Endothelial cell of umbilical vein (primary cell): ENCODE results near the gene KCNMA1. TPM values are rescaled to one million over a fixed set of nuclear protein-coding genes. Genes with fewer than 3 reads are reported as not detected.

Experiments
- BruUV-seq: library from RNA; stranded (reverse); fragments of 400-500 nt; replicated peaks from 2 replicates; lab custom pipeline; 2021; lab: Mats Ljungman, UMichigan
- CTCF ChIA-PET: fragments of 300-600, 350-600 bp; sonication (Branson Sonifier 250); formaldehyde crosslinking; loops from one replicate; lab custom pipeline; 2021; ENCODE audit warnings: antibody characterized with exemption, inconsistent platforms; lab: Charles Lee
- POLR2A ChIA-PET: fragments of 300-600, 350-600 bp; sonication (Branson Sonifier 250); formaldehyde crosslinking; loops from one replicate; lab custom pipeline; 2021; ENCODE audit warnings: antibody characterized with exemption, inconsistent platforms; lab: Charles Lee
- DNase-seq: peaks from one replicate; pipeline ENCODE4 v3.0.0-alpha.2; 2011; ENCODE audit warnings: low read depth, low spot score
- FAIRE-seq: peaks from 2 replicates; lab custom pipeline; 2011; peaks lifted over from hg19 to GRCh38; lab: Jason Lieb, UNC
- H2AFZ ChIP-seq: 2 replicates; pipeline ENCODE4 v1.6.0; 2012; ENCODE audit warnings: low read depth, low read length, control low read depth, inconsistent platforms
- H3K27ac ChIP-seq: 2 replicates; pipeline ENCODE4 v1.5.1; 2011; ENCODE audit warnings: low read depth, mild to moderate bottlenecking, control low read depth, low read length, moderate library complexity; ENCODE audit not compliant: insufficient read depth
- H3K27me3 ChIP-seq, 2 experiments: 2 replicates each; pipeline versions ENCODE4 v1.6.0 to v1.6.1; 2011; ENCODE audit warnings: low read length in 2 of 2, mixed read lengths in 1 of 2; ENCODE audit not compliant: control insufficient read depth in 2 of 2, insufficient read depth in 2 of 2
- H3K36me3 ChIP-seq, 2 experiments: 2 replicates in 1 of 2; 3 replicates in 1 of 2; pipeline ENCODE4 v1.5.1; 2011; ENCODE audit warnings: low read length in 2 of 2, mild to moderate bottlenecking in 1 of 2, moderate library complexity in 1 of 2; ENCODE audit not compliant: control insufficient read depth in 2 of 2, insufficient read depth in 2 of 2; ENCODE audit errors: extremely low read depth in 1 of 2
- H3K4me1 ChIP-seq: 3 replicates; pipeline ENCODE4 v1.5.1; 2011; ENCODE audit warnings: mild to moderate bottlenecking, low read length; ENCODE audit not compliant: control insufficient read depth, insufficient read depth; ENCODE audit errors: extremely low read depth
- H3K4me2 ChIP-seq: 2 replicates; pipeline ENCODE4 v1.6.1; 2011; ENCODE audit warnings: low read length, control low read depth, mixed read lengths; ENCODE audit not compliant: insufficient read depth
- H3K4me3 ChIP-seq, 3 experiments: fragments of 200-600 bp in 1 of 3; sonication (generic), shearing (Covaris generic) in 1 of 3; replicated peaks in 1 of 3; 2 replicates each; pipeline ENCODE4 v1.5.1; 2011 to 2016; ENCODE audit warnings: control low read depth in 3 of 3, low read length in 3 of 3, mild to moderate bottlenecking in 2 of 3, inconsistent platforms in 1 of 3, low read depth in 1 of 3, moderate library complexity in 1 of 3; ENCODE audit not compliant: insufficient read depth in 1 of 3
- H3K79me2 ChIP-seq: 2 replicates; pipeline ENCODE4 v1.6.0; 2012; ENCODE audit warnings: low read length, inconsistent platforms; ENCODE audit not compliant: control insufficient read depth, insufficient read depth
- H3K9ac ChIP-seq: replicated peaks from 2 replicates; pipeline ENCODE3; 2011; ENCODE audit warnings: low read length, control low read depth; ENCODE audit not compliant: insufficient read depth; ENCODE audit errors: extremely low read depth
- H3K9me1 ChIP-seq: replicated peaks from 3 replicates; pipeline ENCODE4 v1.6.0; 2011; ENCODE audit warnings: mild to moderate bottlenecking, low read length; ENCODE audit not compliant: control insufficient read depth, insufficient read depth; ENCODE audit errors: extremely low read depth
- H3K9me3 ChIP-seq: replicated peaks from 2 replicates; pipeline ENCODE4 v1.5.1; 2012; ENCODE audit warnings: low read length, inconsistent platforms; ENCODE audit not compliant: control insufficient read depth, insufficient read depth
- H4K20me1 ChIP-seq: replicated peaks from 2 replicates; pipeline ENCODE3; 2011; ENCODE audit warnings: mild to moderate bottlenecking, low read length; ENCODE audit not compliant: control insufficient read depth, insufficient read depth; ENCODE audit errors: extremely low read depth
- CTCF ChIP-seq, 2 donors: IDR thresholded peaks; 1 replicate in 1 of 2; 2 replicates in 1 of 2; pipeline ENCODE4 v1.5.1; 2011; ENCODE audit warnings: low read length in 2 of 2, mild to moderate bottlenecking in 2 of 2, moderate library complexity in 2 of 2, control low read depth in 1 of 2, inconsistent platforms in 1 of 2, low read depth in 1 of 2; ENCODE audit not compliant: insufficient read depth in 1 of 2; ENCODE audit errors: extremely low read depth in 1 of 2
- EZH2 ChIP-seq: IDR thresholded peaks from 2 replicates; pipeline ENCODE4 v1.6.1; 2012; ENCODE audit warnings: borderline replicate concordance, low read depth, mild to moderate bottlenecking, moderate library complexity, low read length, inconsistent platforms; ENCODE audit not compliant: severe bottlenecking
- FOS ChIP-seq: IDR thresholded peaks from 2 replicates; pipeline ENCODE4 v1.6.1; 2011; ENCODE audit warnings: mild to moderate bottlenecking, low read length, moderate library complexity, borderline replicate concordance; ENCODE audit not compliant: insufficient read depth
- GATA2 ChIP-seq: IDR thresholded peaks from 2 replicates; pipeline ENCODE4 v1.7.0; 2011; ENCODE audit warnings: low read depth, mild to moderate bottlenecking, moderate library complexity, mixed read lengths, low read length; ENCODE audit not compliant: insufficient read length, insufficient read depth
- JUN ChIP-seq: IDR thresholded peaks from 2 replicates; pipeline ENCODE4 v1.6.1; 2011; ENCODE audit warnings: borderline replicate concordance, low read depth; ENCODE audit not compliant: insufficient read length, insufficient read depth
- MAX ChIP-seq: IDR thresholded peaks from 2 replicates; pipeline ENCODE4 v1.6.1; 2011; ENCODE audit not compliant: insufficient read depth, insufficient read length
- MYC ChIP-seq: IDR thresholded peaks from one replicate; pipeline ENCODE4 v1.6.1; 2011; ENCODE audit warnings: mild to moderate bottlenecking, low read depth, low read length
- POLR2A ChIP-seq: IDR thresholded peaks from 2 replicates; pipeline ENCODE4 v1.6.1; 2012; ENCODE audit warnings: low read depth, mild to moderate bottlenecking, control low read depth, low read length
- POLR2AphosphoS5 ChIP-seq: IDR thresholded peaks from 2 replicates; pipeline ENCODE4 v1.6.1; 2012; ENCODE audit warnings: low read depth, mild to moderate bottlenecking, control low read depth, low read length, moderate library complexity; ENCODE audit not compliant: insufficient read depth
- dilution Hi-C: fragments of 300-500 bp; cut with MboI; formaldehyde crosslinking; loops from one replicate; pipeline ENCODE4 v1.15.0; 2019; ENCODE audit warnings: low sequenced_read_pairs; ENCODE audit not compliant: extremely low pct_ligation_motif_present
- intact Hi-C: fragments of 100-400 bp; cut with micrococcal nuclease; formaldehyde crosslinking; loops from one replicate; pipeline ENCODE4 v1.10.0; 2022
- polyA plus RNA-seq, 4 experiments: library from polyadenylated mRNA; depleted of rRNA in 3 of 4; stranded (reverse) in 3 of 4; unstranded in 1 of 4; fragments of >200 nt; gene quantifications; 2 replicates each; pipeline versions ENCODE4 v1.2.1 to v1.2.3, GENCODE V29; 2011 to 2012; ENCODE audit warnings: missing spikeins in 1 of 4
- total RNA-seq: library from RNA; stranded (reverse); gene quantifications from 2 replicates; pipeline ENCODE4 v1.2.3, GENCODE V29; 2021

Gene KCNMA1
- total and polyA plus RNA-seq, 2 donors (not counting 3 experiments of a cell fraction or from before 2014, with no cell fraction given), result 0.10 to 0.82 TPM

- ChIA-PET POLR2A (no interaction called here), CTCF (no interaction called here)
- no peaks in the 10 kb centered on the region for H3K79me2 ChIP-seq
- no peak overlapping the region for H3K4me2 ChIP-seq
- BruUV-seq, result no TSS peak
- no peak for DNase-seq
- H3K4me1 ChIP-seq, result no peaks in the 10 kb centered on the region
- H3K27me3 ChIP-seq, result peaks cover 2 to 3% of the 10 kb centered on the region in 2 experiments
- no peaks in the 10 kb centered on the region for H4K20me1 ChIP-seq
- H3K9me1 ChIP-seq, result no peaks in the 10 kb centered on the region
- no peak overlapping the region for H3K9ac ChIP-seq
- no peaks in the 10 kb centered on the region for H3K9me3 ChIP-seq
- no peak for FAIRE-seq
- no peak overlapping the region for H2AFZ ChIP-seq
- intact Hi-C loops, result no loop called here
- H3K4me3 ChIP-seq, result no peak overlapping the region
- dilution Hi-C loops, result no loop called here
- H3K27ac ChIP-seq, result no peak overlapping the region
- H3K36me3 ChIP-seq, result no peaks in the 10 kb centered on the region
- TF ChIP-seq CTCF (IDR thresholded peaks at IDR 0.05; ENCODE audit: extremely low read depth in 1 of 2, insufficient read depth in 1 of 2, low read depth in 1 of 2, low read length in 2 of 2), result no peak
- no peak for TF ChIP-seq POLR2A
- no peak for TF ChIP-seq POLR2AphosphoS5
- TF ChIP-seq EZH2, result no peak
- TF ChIP-seq MYC, result no peak
- no peak for TF ChIP-seq MAX
- no peak for TF ChIP-seq JUN
- TF ChIP-seq GATA2, result no peak
- TF ChIP-seq FOS, result no peak
Measured at GRCh38 chr10:77212632-77213031, 425.0 kb downstream of the KCNMA1 start.
